Measurements from ENCODE around the gene NUTM1.

DNA sequence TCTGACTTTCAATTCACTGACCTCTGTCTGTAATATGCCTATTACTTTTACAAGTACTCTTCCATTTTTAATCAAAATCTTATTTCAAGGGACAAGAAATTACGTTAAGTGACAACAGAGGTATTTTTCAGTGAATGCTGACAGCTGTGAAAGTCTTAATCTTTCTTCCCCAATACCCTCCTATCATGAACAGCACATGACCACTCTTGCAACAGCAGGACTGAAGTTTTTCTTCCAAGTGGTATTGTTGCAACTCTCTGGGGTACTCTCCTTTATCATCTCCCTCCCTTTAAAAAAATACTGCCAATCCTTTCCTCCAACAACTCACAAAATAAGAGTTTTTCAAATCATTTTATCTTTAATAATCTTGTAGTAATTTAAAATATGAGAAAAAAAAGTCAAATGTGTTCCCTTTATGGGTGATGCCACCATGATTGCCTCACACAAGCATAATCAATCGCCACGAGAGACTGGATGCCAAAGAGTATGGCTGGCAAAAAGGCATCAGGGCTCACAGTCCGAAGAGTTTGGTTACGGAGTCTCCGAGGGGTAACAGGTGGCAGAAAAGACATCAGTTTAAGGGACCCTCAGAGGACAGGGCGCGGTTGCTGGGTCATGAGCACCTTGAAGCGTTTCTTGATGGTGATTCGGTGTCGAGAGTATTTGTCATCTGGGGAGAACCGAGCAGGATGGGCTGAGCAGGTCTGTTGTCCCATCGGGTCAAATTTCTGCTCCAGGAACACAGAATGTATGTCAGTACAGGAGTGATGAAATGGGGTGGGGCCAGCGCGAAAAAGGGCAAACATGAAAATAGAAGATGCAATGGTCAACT is 1.5 kb upstream of the NUTM1 start:
- TF ChIP-seq, protein P1, sequence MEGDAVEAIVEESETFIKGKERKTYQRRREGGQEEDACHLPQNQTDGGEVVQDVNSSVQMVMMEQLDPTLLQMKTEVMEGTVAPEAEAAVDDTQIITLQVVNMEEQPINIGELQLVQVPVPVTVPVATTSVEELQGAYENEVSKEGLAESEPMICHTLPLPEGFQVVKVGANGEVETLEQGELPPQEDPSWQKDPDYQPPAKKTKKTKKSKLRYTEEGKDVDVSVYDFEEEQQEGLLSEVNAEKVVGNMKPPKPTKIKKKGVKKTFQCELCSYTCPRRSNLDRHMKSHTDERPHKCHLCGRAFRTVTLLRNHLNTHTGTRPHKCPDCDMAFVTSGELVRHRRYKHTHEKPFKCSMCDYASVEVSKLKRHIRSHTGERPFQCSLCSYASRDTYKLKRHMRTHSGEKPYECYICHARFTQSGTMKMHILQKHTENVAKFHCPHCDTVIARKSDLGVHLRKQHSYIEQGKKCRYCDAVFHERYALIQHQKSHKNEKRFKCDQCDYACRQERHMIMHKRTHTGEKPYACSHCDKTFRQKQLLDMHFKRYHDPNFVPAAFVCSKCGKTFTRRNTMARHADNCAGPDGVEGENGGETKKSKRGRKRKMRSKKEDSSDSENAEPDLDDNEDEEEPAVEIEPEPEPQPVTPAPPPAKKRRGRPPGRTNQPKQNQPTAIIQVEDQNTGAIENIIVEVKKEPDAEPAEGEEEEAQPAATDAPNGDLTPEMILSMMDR (IDR thresholded peaks at IDR 0.05 in 2 of 3, conservative IDR thresholded peaks at IDR 0.05 in 1 of 3; ENCODE audit: borderline replicate concordance in 1 of 3, insufficient read depth in 1 of 3, low read depth in 2 of 3, low read length in 2 of 3) = no peak
- no peak for TF ChIP-seq POLR2A (IDR thresholded peaks at IDR 0.05; ENCODE audit: borderline replicate concordance, extremely low read depth, insufficient read depth, insufficient read length)
- TF ChIP-seq POLR2AphosphoS5 (IDR thresholded peaks at IDR 0.05; ENCODE audit: low read depth, low read length) = no peak
- no peak for TF ChIP-seq FOSL1 (IDR thresholded peaks at IDR 0.05; ENCODE audit: low read depth)
- TF ChIP-seq ATF3 (IDR thresholded peaks at IDR 0.05) = no peak
- no peak for TF ChIP-seq EZH2 (IDR thresholded peaks at IDR 0.05)
- TF ChIP-seq EZH2phosphoT487 (IDR thresholded peaks at IDR 0.05; ENCODE audit: borderline replicate concordance) = no peak
- no peak for TF ChIP-seq JUND (IDR thresholded peaks at IDR 0.05)
- TF ChIP-seq SRF (IDR thresholded peaks at IDR 0.05; ENCODE audit: low read depth) = no peak
- TF ChIP-seq RAD21 (IDR thresholded peaks at IDR 0.05; ENCODE audit: low read depth) = no peak

All from HCT116 (cell line).